Measurements from ENCODE around the gene TMEM53.

The TMEM53 gene

DNA sequence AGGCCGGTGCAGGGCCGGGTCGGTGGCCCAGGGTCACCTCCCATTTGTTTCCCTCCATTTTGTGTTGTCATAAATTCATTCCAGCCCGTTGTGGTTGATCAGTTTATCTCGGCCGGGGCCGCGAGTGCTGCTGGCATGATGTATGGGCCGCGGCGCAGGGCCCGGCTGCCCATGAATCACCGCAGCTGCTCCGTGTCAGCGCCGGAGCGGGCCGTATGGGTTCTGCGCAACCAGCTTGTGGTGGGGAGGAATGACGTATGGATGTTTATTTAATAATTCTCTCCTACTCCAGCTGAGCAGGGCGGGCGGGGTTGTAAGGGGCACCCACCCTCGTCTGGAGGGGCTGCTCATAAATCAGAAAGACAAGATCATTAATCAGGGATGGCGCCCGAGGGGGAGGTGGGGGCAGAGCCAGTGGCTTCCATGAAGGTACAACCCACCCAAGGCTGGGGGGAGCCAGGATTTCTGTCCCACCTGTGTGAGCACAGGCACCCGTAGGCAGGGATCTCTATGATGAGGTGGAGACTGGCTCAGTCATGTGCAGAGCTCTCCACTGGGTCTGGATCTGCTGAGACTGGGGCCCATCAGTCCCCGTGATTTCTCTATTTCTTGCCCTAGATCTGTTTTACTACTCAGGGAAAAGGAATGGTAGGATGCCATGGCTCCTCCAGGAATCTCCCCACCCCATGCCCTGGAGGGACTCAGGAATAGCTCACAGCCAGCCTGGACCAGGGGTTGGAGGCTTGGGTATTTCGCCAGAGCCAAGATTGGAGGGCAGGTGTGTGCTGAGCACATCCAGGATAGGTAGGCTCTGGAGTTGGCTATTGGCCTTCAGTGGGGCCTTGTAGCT, 27.8 kb downstream of the TMEM53 start:
- DNase-seq (ENCODE audit: low read depth): no peak

GRCh38 chr1:44645476-44646244, 28.6 kb downstream of the TMEM53 start:
- DNase-seq (ENCODE audit: low read depth): peak; percentile 93

DNA sequence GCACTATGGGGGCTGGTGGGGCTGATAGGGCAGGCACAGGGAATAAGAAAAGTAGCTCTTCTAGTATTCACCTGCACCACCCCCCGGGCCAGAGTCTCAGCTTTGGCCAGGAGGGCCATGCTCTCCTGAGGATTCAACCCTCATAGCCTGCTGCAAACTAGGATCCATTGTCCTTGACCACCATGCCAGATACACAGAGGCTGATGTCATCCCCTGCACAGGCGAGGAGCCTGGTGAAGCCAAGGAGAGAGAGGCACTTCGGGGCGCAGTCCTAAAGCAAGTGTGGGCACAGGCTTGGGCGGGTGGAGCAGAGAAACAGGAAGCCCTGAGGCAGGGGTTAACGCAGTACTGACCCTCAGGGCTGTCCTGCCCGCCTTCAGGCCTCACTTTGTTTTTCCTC, 29.5 kb downstream of the TMEM53 start:
- no peak for DNase-seq (ENCODE audit: low read depth)

- DNase-seq (ENCODE audit: low read depth): no peak
Measured at GRCh38 chr1:44643721-44644334, 30.5 kb downstream of the TMEM53 start.

DNA sequence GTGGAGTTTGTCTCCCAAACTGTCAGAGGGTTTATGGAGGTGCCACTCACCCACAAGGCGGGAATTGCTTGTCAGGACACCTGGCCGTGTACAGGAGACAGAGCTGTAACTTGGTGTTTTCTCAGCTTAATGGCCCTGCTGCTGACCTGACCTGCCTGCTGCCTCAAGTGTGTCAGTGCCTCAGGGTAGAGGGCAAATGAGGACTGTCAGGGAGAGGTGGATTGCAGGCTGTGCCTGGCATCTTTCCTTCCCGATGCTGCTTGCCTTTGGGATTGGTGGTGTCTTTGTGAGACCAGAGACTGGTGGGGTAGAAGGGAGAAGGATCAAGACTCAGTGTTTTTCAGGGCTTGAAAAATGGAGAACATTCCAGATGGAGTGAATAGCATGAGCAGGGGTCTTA, 31.4 kb downstream of the TMEM53 start:
- DNase-seq (ENCODE audit: low read depth): no peak

DNA sequence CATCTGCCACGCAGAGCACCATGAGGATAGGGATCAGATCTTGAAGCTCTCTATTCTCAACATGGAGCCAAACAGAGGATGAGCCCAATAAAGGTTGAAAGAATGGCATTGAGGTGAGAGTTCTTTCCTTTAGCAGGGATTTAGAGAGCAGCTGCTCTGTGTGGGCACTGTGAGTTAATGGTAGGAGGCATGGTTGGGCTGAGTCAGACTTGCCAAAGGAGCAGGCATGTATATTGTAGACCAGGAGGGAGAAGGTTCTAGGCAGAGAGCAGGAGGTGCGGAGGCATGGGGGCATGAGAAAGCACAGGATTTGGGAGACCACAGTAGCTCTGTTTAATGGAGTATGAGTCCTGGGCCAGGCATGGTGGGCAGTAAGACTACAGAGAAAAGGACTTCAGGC, 32.0 kb downstream of the TMEM53 start:
- DNase-seq (ENCODE audit: low read depth): no peak

GRCh38 chr1:44641126-44642102, 32.9 kb downstream of the TMEM53 start:
- DNase-seq (ENCODE audit: low read depth): no peak

- no peak for DNase-seq (ENCODE audit: low read depth)
Measured at GRCh38 chr1:44640200-44640853, 34.0 kb downstream of the TMEM53 start.

GRCh38 chr1:44637702-44638411, 36.4 kb downstream of the TMEM53 start:
- DNase-seq (ENCODE audit: low read depth): no peak

DNA sequence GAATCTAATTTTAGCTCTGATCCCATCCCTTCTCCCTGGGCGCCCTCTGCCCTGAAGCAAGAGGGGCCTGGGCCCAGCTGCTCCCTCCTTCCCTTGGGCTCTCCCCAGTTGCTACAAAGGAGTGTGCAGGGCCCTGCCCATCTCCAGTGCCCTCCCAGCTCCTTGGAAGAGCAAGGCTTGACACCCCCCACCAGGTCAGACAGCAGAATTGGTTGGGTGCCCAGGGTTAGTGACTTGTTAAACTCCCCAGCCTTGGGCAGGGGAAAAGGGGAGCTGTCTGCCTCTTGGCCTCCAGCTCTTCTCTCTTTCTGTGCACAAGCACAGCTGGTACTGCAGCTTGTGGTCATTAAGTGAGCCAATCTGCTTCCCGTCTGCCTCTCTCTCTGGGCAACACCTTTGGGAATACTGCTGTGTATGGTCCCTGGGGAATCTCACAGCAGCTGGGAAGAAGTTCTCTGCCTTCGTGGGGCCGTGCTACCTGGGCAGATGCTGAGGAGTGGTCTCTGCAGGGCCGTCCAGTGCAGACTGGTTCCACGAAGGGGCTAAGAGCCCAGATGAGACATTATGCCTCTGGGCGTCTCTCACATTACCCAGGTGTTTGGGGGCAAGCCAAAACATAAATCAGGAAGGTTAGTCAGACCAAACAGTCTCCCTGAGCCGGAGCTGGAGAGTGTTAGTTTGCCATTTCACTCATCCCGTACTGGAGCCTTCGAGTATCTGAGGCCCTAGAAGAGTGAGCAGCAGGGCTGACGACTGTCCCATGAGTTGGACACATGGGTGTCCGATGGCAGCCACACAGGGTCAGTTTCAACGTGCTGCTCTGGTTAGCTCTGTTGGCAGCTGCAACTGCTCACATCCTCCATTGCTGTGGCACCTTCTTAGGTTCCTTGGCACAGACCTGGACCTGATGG, 37.3 kb downstream of the TMEM53 start:
- peak; percentile 31 for DNase-seq (ENCODE audit: low read depth)

- no peak for DNase-seq (ENCODE audit: low read depth)
Measured at GRCh38 chr1:44636083-44636687, 38.1 kb downstream of the TMEM53 start.

GRCh38 chr1:44635439-44635838, 38.8 kb downstream of the TMEM53 start:
- DNase-seq (ENCODE audit: low read depth): no peak

- DNase-seq (ENCODE audit: low read depth): no peak
Measured at GRCh38 chr1:44634606-44635189, 39.6 kb downstream of the TMEM53 start.

DNA sequence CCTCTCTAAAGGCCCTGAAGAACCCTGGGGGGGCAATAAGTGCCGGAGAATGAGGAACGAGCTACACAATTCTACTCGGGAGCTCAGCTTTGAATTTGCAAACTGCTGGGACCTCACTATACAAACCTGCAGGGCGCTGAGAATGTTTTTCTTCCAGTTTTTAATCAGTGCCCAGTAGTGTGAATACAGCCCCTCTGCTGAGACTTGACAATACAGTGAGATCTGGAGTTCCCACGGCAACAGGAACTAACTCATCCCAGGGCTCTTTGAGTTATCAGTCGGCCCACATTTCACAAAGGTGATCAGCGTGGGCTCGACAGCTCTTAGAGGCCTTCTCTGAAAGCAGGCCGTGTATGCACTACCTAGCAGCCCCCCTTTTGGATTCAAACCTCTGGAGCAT, 41.7 kb downstream of the TMEM53 start:
- DNase-seq (ENCODE audit: low read depth): no peak

GRCh38 chr1:44631647-44632539, 42.4 kb downstream of the TMEM53 start:
- peak; percentile 86 for DNase-seq (ENCODE audit: low read depth)

- no peak for DNase-seq (ENCODE audit: low read depth)
Measured at GRCh38 chr1:44631333-44631646, 43.0 kb downstream of the TMEM53 start.

DNA sequence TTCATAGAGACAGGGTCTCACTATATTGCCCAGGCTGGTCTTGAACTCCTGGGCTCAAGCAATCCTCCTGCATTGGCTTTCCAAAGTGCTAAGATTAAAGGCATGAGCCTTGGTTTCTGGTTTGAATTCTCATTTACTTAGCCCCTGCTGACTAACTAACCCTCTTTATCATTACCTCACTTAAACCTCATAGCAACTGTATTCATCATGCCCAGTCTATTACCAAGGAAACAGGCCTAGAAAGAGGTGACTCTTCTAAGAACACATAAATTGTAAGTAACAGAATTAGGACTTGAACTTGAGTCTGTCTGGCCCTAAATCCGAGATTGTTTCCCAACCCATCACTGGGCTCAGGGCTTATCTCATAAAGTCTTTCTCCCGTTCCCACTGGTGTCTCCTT, 44.2 kb downstream of the TMEM53 start:
- DNase-seq (ENCODE audit: low read depth): no peak
